ENCODE data around the gene PTCH1. TPM values are rescaled to one million over a fixed set of nuclear protein-coding genes. Genes with fewer than 3 reads are reported as not detected.

Gene PTCH1
- total and polyA plus RNA-seq, 8 donors, result 19.7 to 104 (median 84.1) TPM

GRCh38 chr9:95459178-95459577, 57.6 kb downstream of the PTCH1 start:
- DNase-seq (peak in 1 of 4 donors; percentile 36), ATAC-seq (no peak)
- Histone ChIP-seq H3K4me3 (no peak overlapping the region), H3K4me1 (peaks cover 15 to 16% of the 10 kb centered on the region in 2 donors), H3K9me3 (no peaks in the 10 kb centered on the region), H3K27ac (no peak overlapping the region), H3K36me3 (peaks cover 0 to 13% of the 10 kb centered on the region in 2 donors), H3K27me3 (peaks cover 0 to 24% of the 10 kb centered on the region in 2 donors)
- intact Hi-C loops (cut with DNase I), result no loop called here
- TF ChIP-seq CTCF (IDR thresholded peaks at IDR 0.05), result no peak

GRCh38 chr9:95458666-95459065, 58.1 kb downstream of the PTCH1 start:
- no peak for TF ChIP-seq CTCF (IDR thresholded peaks at IDR 0.05)
- H3K27ac ChIP-seq, result no peak overlapping the region
- ATAC-seq (no peak), DNase-seq (peak in 2 of 4 donors; percentile 59 to 79)
- H3K4me1 ChIP-seq, result peaks cover 14 to 15% of the 10 kb centered on the region in 2 donors
- peaks cover 0 to 13% of the 10 kb centered on the region in 2 donors for H3K36me3 ChIP-seq
- no peaks in the 10 kb centered on the region for H3K9me3 ChIP-seq
- H3K27me3 ChIP-seq, result peaks cover 0 to 24% of the 10 kb centered on the region in 2 donors
- no peak overlapping the region for H3K4me3 ChIP-seq
- intact Hi-C loops (cut with DNase I), result no loop called here

GRCh38 chr9:95457769-95458168, 59.0 kb downstream of the PTCH1 start:
- no peaks in the 10 kb centered on the region for H3K9me3 ChIP-seq
- no peak for TF ChIP-seq CTCF (IDR thresholded peaks at IDR 0.05)
- peaks cover 0 to 20% of the 10 kb centered on the region in 2 donors for H3K36me3 ChIP-seq
- intact Hi-C loops (cut with DNase I), result no loop called here
- peaks cover 0 to 16% of the 10 kb centered on the region in 2 donors for H3K27me3 ChIP-seq
- DNase-seq (no peak), ATAC-seq (no peak)
- H3K4me1 ChIP-seq, result peaks cover 6 to 9% of the 10 kb centered on the region in 2 donors
- H3K27ac ChIP-seq, result no peak overlapping the region
- H3K4me3 ChIP-seq, result no peak overlapping the region

DNA sequence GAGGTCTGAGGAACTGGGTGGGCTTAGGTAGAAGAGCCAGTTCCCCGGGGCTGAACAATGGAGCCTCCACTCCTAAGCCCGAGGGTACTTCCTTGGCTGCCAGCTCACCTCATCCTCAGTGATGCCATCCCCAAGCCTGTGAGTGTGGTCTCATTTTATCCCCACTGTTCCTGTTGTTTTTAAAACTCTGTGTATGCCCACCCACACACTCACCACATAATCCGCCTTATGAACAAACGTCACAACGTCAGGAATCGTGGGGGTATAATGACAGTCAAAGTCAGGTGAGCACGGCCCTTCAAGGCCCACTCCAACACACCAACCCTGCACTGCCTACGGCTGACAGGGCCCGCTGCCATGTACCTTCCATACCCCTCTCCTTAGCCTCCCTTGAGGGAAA, 61.1 kb downstream of the PTCH1 start:
- ATAC-seq, result no peak
- Histone ChIP-seq H3K27me3 (no peaks in the 10 kb centered on the region), H3K27ac (no peak overlapping the region), H3K4me1 (no peaks in the 10 kb centered on the region), H3K36me3 (peaks cover 0 to 20% of the 10 kb centered on the region in 2 donors), H3K9me3 (no peaks in the 10 kb centered on the region), H3K4me3 (no peak overlapping the region)
- TF ChIP-seq CTCF (IDR thresholded peaks at IDR 0.05), result no peak
- DNase-seq, result no peak
- intact Hi-C loops (cut with DNase I), result no loop called here

- no peak for DNase-seq
- ATAC-seq, result no peak
- H3K4me1 ChIP-seq, result no peaks in the 10 kb centered on the region
- intact Hi-C loops (cut with DNase I), result no loop called here
- H3K36me3 ChIP-seq, result peaks cover 0 to 30% of the 10 kb centered on the region in 2 donors
- no peaks in the 10 kb centered on the region for H3K27me3 ChIP-seq
- no peak for TF ChIP-seq CTCF (IDR thresholded peaks at IDR 0.05)
- H3K27ac ChIP-seq, result no peak overlapping the region
- no peak overlapping the region for H3K4me3 ChIP-seq
- H3K9me3 ChIP-seq, result no peaks in the 10 kb centered on the region
Measured at GRCh38 chr9:95452176-95452575, 64.6 kb downstream of the PTCH1 start.
